Stimulated activated CD4-positive, alpha-beta T cell treated with anti-CD3 and anti-CD28 coated beads, TNF-alpha, amount 100 ng/mL, for 24 hours (primary cell): Measurements from ENCODE around the gene MNAT1.
"Not testable (repeated sequence)": the region's sequence is repeated elsewhere in the genome, so short reads cannot be mapped to it uniquely, and the experiment has no call there.

Experiments used
- DNase-seq, 3 experiments: peaks; one replicate each; pipeline ENCODE4 v3.0.0-alpha.2; 2020; ENCODE audit warnings: low read depth in 3 of 3

Gene MNAT1

DNA sequence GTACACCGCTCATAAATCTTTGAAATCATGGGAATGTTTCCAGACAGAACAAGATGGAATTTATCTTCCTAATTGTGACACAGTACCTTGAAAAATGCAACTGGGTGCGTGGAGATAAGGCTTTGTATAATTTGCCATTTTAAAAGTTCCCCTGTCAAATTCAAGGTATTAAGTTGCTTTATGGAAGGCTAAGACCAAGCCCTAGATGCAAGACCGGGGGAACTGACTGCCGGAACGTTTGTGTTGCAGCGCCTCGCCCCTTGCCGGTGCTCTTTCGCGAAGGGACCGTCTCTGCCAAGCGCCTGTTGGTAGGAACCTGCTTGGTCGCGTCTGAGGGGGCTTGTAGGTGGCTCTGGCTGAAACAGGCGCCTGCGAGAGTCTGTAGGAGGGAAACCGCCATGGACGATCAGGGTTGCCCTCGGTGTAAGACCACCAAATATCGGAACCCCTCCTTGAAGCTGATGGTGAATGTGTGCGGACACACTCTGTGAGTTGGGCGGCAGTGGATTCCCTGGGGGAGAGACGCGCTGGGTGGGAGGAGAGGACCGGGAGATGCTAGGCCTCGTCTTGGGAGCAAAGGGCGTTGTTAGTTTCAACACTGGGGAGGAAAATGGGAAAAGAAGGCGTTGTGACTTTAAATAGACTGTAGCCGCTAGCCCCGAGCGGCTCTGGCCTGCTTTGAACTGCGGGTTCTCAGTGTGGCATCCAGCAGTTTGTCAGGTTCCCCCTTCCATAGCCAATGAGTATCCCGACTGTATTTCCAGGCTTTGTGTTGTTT lies at the start of gene MNAT1:
TSS of gene MNAT1 (plus strand) at position 297 of the 778 bp plus-strand sequence. CDS start at position 399, 102 bp downstream.
- peak; percentile 62 to 76 (median 62) for DNase-seq

DNA sequence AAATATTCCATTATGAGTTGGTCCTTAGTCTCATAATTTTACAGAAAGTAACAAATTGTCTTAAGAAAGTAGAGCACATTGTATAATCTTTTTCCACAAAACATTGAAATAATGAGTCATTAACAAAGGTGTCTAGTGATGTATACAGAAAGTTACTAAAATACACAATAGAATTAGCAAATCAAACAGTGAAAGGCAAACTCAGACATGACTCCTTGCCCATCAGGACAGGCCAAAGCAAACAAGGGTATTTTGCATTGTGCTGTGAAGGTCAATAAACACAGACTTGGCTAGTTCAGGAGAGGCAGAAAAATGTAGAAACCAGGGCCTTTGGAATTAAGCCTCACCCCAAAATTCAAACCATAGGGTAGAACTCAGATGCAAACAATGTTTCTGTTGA lies 47.7 kb upstream of the MNAT1 start:
- DNase-seq: no peak

DNA sequence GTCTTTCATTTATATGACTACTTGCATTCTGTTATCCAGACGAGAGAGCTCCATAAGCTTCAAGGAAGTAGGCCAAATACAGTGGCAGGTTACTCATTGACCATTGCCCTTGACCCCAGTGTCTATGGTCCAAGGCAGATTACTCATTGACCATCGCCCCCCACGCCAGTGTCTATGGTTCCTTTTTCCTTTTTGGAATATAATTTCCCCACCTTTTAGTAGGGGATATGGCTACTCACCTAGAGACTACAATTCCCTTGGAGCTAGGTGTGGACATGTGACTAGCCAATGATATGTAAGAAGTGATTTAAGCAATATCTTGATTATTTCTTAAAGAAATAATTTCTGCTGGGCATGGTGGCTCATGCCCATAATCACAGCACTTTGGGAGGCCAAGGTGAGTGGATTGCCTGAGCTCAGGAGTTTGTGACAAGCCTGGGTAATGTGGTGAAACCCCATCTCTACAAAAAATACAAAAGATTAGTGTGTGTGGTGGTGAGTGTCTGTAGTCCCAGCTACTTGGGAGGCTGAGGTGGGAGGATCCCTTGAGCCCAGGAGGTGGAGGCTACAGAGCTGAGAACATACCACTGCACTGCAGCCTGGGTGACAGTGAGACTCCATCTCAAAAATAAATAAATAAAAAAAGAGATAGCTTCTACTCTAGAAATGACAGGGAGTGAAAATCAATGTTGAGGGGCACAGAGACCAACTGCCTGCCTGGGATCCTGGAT lies 43.0 kb upstream of the MNAT1 start:
- DNase-seq: no peak

DNA sequence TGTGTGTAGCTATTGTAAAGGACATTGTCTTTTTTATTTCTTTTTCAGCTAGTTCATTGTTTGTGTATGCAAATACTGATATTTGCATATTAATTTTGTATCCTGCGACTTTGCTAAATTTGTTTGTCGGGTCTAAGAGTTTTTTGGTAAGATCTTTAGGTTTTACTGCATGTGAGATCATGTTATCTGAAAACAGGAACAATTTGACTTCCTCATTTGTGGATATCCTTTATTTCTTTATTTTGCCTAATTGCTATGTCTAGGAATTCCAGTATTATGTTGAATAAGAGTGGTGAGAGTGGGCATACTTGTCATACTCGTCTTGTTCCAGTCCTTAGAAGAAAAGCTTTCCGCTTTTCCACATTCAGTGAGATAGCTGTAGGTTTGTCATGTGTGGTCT lies 39.2 kb upstream of the MNAT1 start:
- no peak for DNase-seq

DNA sequence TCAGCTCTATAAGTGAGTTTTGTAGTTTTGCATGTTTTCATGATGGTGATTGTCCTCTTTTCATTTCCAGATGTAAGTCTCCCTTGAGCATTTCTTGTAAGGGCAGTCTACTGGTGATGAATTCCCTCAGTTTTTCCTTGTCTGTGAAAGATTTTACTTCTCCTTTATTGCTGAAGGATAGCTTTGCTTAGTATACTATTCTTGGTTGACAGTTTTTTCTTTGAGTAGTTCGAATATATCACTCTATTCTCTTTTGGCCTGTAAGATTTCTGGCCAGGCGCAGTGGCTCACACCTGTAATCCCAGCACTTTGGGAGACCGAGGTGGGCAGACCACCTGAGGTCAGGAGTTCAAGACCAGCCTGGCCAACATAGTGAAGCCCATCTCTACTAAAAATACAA lies 34.0 kb upstream of the MNAT1 start:
- no peak for DNase-seq

DNA sequence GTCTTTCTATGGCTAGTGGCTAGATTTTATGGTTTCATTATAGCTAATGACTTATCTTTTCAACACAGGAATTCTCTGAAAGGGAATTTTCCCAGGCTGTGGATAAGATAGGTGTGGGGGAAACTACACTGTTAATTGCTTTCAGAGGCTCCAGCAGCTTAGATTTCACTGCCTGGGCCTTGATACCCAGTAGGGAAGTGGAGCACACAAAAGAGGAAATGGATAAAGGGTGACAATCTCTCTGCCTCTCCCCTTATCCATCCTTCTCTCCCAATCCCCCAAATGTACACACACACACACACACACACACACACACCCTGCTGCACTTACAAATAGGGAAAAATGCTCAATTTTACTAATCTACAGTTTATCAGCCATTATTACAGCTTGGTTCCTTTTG lies 29.5 kb upstream of the MNAT1 start:
- DNase-seq: no peak

DNA sequence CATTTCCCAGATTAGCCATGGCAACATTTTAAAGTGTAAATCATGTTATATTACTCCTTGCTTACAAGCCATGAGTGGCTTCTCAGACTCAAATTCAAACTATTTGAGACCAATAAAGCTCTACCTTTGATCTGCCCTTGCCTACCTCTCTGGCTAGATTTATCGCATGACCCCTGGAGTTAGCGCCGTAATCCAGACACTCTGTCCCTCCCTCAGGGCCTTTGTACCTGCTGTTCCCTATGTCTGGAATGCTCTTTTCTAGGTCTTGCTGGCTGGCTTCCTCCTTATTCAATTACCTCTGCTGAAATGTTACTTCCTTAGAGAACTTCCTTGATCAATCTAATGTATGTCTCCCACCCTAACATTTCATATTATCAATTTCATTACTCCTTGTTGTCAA lies 26.7 kb upstream of the MNAT1 start:
- no peak for DNase-seq

DNA sequence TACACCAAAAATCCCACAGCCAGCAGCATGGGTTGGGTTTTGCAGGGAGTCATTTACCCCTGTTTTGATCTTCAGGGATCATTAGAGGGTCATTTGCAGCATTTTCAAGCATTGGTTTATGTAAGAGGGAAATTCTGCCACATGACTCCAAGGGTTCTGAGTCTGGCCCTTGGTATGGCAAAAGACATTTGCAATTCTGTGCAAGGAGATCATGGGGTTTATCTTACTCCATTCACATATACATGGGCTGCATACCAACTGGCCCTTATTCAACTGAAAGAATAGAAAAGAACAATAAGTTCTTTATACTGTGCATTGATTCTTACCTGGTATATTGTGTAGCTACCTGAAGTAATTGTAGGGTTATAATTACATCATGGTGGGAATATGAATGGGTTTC lies 24.1 kb upstream of the MNAT1 start:
- no peak for DNase-seq

DNA sequence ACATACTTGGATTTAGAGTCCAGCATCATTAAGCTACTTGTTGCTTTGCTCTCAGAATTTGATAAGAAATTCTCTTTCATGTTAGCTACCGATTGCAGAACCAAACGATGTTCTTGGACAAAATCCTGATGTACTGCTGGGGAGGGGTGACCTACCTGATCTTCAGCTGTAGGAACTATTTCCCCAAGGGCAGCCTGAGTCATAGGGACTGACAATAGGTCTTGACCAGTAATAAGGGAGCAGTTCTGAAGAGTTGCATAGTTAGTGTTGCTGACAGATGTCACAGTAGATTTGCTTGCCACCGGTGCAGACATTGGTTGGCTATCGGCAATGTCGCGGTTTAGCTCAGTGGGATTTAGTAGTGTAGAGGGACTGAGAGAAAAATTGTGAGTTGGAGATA lies 21.0 kb upstream of the MNAT1 start:
- DNase-seq: no peak

DNA sequence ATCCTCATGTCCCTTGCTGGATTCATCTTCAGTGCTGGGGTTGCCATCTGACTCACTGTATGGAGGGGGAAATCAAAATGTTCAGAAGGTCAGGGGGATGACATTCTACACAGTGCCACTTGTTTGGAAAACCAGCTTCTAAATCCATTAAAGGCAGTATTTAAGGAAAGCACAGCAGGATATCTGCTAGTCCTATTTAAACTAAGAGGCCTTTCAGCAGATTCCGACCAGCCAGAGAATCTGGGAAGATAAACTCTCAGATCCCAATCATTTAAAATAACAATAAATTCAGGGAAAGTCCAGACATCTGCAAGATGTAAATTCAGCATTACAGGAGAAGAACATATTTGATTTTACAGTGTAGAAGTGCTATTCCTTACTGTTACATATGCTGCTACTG lies 14.2 kb upstream of the MNAT1 start:
- DNase-seq: no peak

DNA sequence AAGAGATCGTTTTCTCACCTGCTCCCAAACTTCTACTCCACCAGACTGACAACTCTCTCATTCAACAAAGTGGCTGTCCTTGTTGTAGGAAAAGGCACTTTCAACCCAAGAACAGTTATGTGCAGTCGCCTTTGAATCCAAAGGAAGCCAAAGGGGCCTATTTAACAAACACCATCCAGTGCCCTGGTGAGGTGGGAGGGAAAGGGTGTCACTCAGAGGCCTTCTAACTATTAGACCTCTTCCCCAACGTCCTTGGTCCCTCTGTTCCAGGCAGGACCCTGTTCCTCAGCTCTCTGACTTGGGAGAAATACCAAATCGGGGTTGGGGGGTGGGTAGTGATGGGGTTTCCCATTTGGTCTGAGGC lies 13.6 kb upstream of the MNAT1 start:
- DNase-seq: no peak

DNA sequence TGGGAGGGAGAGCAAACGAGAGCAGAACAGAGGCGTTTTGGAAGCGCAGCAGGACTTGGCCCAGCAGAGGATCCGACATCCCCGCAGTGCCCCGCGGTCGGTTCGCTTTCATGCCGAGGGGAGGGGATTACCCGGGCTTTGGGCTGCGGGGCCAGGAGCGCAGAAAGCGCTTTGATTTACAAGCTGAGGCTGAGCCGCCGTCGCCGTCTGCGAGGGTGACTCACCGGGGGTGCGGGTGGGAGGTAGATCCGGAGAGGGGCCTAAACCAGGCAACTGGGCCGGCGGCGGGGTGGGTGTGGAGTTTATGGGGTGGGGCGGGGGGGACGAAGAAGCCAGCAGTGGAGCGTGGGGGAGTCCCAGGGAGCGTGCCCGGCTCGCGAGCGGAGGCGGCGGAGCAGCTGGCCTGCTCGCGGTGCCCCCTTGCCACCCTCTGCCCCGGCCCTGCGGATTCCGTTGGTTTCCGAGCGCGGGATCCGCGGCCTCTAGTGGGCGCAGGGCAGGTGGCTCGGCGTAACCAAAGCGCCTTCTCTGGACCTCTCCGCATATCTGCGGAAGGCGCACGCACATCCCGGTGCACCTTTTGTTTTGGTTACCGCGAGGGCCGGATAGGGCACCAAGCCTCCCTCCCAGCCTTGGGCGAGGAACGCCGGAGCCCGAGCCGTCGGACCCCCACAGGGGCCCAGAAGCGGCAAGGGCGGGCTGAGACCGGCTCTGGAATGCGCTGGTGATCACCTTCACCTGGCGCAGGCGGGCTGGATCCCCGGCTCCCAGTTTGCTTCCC lies 13.0 kb upstream of the MNAT1 start:
- DNase-seq: peak; percentile 8 to 63 (median 24)

DNA sequence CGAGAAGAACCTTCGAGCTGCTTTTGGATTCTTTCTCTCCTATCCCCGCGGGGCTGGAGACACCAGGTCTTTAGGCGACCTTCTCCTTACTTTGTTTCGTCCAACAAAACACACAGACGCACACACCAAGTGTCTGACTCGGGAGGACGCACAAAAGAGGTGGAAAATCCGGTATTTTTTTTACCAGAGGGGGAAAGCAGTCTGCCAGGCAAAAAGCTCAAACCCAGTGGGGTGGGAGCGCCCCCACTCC lies 12.5 kb upstream of the MNAT1 start:
- no peak for DNase-seq

DNA sequence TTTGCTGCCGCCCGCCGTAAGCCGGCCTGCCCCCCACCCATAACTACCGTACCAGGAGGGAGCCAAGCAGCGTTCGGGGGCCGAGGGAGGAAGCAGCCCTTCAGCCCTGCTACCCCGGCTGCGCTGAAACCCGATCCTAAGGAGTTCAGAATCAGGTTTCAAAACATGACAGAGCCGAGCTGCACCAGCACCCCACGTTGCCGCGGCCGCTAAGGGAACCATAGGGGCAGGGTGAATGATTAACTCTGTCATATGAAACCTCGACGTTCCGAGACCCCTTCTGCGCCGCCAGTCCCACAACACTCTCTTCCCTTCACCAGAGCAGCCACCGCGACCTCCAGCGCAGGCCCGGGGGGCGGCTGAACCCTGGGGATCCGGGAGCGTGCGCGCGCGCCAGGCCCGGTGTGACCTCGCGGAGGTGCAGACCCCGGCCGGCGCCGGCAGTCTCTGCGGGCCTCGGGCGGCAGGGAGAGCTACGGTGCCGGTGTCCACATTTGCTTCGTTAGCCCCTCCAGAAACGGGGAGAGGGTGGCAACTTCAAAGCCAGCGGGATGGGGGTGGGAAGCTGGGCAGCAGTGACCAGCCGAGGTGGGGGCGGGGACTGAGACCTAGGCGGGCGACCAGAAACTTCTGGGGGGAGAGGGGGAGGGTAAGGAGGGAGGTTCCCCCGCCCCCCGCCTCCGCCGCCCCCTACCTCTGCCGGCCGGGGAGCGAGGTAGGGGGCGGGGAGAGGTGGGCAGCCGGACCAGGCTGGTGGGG lies 12.0 kb upstream of the MNAT1 start:
- DNase-seq: no peak

DNA sequence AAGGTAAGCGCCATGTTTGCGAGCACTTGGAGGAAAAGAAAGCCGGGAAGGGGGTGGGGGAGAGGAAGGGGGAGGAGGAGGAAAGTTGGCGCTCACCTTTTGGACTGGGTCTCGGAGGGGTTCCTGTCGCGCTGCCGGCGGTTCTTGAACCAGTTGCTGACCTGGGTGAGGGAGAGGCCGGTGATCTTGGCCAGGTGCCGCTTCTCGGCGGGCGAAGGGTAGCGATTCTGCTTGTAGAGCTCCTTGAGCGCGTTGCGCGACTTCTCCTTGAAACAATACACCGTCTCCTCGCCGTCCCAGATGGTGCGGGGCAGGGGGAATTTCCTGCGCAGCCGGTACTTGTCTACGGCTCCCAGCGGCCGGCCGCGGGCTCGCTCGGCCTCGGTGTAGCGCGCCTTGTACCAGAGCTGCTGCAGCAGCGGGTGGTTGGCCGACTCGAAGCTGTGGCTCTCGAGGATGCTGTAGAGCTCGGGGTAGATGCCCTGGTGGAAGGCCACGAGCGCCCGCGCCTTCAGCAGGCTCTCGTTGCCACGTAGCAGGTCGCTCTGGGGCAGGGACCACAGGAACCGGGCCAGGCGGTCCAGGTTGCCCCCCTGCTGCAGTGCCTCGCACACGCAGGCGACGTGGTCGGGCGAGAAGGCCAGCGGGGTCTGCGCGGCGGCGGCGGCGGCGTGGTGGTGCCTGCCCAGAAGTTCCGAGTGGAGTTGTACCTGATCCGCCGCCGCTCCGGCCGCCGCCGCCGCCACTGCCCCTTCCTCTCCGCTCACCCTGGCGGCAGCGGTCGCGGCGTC lies 11.2 kb upstream of the MNAT1 start:
- DNase-seq: peak in 1 of 3 experiments; percentile 30

DNA sequence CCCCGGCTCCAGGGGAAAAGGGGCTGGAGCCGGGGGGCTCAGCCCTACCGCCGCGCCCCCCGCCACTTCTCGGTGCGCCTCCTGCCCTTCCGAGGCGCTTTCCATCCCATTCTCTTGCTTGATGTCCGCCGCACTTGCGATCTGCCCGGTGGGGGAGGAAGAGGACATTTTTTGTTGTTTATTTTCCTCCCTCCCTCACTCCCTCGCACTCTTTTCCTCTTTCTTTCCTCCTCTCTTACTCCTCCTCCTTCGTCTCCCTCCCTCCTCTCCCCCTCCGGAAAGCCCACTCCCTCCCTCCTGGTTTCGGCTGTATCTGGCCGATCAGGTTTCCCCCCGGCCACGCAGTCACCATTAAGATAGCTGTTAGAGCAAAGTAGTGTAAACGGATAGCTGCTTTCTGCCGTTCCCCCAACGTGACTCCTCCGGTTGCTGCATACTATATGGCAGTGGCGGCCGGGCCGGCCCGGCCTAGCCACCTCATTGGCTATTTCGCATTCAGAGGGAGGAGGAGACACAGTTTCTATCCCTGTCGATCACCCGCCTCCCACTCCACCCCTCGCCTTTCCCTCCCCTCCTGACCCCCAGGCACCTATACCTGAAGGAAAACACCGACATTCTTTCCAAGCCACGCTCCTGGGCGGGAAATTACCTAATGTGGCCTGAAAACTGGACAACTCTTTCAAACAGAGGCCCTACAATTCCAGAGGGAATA lies 10.5 kb upstream of the MNAT1 start, which contains the start of gene SIX4:
TSS of gene SIX4 (minus strand) at position 445 of the 712 bp plus-strand sequence. CDS start at position 168, 277 bp downstream.
- no peak for DNase-seq

DNA sequence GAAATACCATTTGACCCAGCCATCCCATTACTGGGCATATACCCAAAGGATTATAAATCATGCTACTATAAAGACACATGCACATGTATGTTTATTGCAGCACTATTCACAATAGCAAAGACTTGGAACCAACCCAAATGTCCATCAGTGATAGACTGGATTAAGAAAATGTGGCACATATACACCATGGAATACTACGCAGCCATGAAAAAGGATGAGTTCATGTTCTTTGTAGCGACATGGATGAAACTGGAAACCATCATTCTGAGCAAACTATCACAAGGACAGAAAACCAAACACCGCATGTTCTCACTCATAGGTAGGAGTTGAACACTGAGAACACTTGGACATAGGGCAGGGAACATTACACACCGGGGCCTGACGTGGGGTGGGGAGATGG lies 3.3 kb upstream of the MNAT1 start:
- DNase-seq: not testable (repeated sequence)

DNA sequence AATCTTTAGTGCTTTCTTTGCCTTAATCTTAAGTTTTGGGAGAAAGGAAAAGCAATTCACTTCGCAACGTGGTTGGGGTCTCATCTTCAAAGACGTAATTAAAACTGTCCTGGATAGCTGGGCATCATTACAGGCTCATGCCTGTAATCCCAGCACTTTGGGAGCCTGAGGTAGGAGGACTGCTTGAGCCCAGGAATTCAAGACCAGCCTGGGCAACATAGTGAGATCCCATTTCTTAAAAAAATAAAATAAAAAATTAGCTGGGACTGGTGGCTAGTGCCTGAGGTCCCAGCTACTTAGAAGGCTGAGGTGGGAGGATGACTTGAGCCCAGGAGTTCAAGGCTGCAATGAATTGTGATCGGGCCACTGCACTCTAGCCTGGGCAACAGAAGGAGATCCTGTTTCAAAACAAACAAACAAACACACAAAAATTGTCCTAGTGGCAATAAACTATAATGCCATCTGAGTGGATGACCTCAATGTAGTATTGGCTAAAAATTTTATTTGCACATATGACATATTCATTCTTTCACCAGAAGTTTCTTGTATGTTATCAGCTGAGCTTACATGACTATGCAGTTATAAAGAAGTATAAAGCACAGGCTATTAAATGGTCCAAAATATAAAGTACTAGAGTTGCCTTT lies 1.6 kb upstream of the MNAT1 start:
- no peak for DNase-seq

DNA sequence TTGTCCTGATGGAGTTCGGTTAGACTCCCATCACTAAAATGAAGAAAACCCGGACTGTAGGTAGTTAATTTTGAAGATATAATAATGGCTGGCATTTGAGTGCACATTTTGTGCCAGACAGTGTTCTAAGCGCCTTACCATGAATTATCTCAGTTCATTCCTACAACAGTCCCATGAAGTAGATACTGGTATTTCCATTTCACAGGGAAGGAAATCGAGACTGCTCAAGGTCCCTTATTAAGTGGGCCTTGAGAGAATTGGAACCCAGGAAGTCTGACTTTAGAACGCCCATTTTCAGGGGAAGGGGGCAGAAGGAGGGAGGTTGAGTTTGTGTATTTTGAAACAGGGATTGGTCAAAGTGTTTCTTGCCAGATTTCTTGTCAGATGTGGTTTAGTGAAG lies 855 bp downstream of the MNAT1 start:
- DNase-seq: no peak

DNA sequence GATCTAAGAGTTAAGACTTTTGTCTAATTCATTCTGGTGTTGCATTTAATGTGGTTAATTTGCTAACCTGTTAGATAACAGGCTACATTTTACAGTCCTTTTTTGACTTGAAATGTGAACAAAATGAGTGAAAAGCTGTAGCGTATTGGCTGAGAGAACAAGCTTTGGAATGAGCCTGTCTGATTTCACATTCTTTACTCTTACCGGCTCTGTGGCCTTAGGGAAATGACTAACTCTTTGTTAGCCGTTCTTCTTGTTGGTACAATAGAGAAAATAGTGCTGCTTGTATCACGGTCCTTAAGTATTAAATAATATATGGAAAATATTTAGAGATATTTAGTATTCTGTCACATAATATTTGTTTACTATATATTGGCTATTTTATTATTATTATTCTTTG lies 1.9 kb downstream of the MNAT1 start:
- no peak for DNase-seq
